ENCODE data around the gene GP1BA. TPM values are rescaled to one million over a fixed set of nuclear protein-coding genes. Genes with fewer than 3 reads are reported as not detected.

GP1BA gene
- total RNA-seq, 1 donor from 2014 or later, result not detected

- no peak for TF ChIP-seq CTCF (IDR thresholded peaks at IDR 0.05; ENCODE audit: insufficient read depth, low read length, severe bottlenecking)
- Histone ChIP-seq H3K4me3 (ENCODE audit: low read depth, low read length) (no peak overlapping the region), H3K27me3 (ENCODE audit: control insufficient read depth, insufficient read depth, low read length) (no peaks in the 10 kb centered on the region), H3K36me3 (ENCODE audit: control insufficient read depth, insufficient read depth, low read length) (peaks cover 7% of the 10 kb centered on the region)
- no peak for FAIRE-seq
- no peak for DNase-seq (ENCODE audit: low read depth)
Observed at GRCh38 chr17:4955091-4955490, 23.0 kb downstream of the GP1BA start.

- TF ChIP-seq CTCF (IDR thresholded peaks at IDR 0.05; ENCODE audit: insufficient read depth, low read length, severe bottlenecking), result peak; percentile 21
- H3K36me3 ChIP-seq (ENCODE audit: control insufficient read depth, insufficient read depth, low read length), result peaks cover 11% of the 10 kb centered on the region
- H3K27me3 ChIP-seq (ENCODE audit: control insufficient read depth, insufficient read depth, low read length), result no peaks in the 10 kb centered on the region
- FAIRE-seq (no peak), DNase-seq (ENCODE audit: low read depth) (no peak)
- H3K4me3 ChIP-seq (ENCODE audit: low read depth, low read length), result no peak overlapping the region
Observed at GRCh38 chr17:4956493-4957061, 24.5 kb downstream of the GP1BA start.

- Histone ChIP-seq H3K36me3 (ENCODE audit: control insufficient read depth, insufficient read depth, low read length) (peaks cover 11% of the 10 kb centered on the region), H3K27me3 (ENCODE audit: control insufficient read depth, insufficient read depth, low read length) (no peaks in the 10 kb centered on the region), H3K4me3 (ENCODE audit: low read depth, low read length) (no peak overlapping the region)
- FAIRE-seq, result no peak
- TF ChIP-seq CTCF (IDR thresholded peaks at IDR 0.05; ENCODE audit: insufficient read depth, low read length, severe bottlenecking), result no peak
- DNase-seq (ENCODE audit: low read depth), result no peak
Observed at GRCh38 chr17:4958102-4958501, 26.0 kb downstream of the GP1BA start.

DNA sequence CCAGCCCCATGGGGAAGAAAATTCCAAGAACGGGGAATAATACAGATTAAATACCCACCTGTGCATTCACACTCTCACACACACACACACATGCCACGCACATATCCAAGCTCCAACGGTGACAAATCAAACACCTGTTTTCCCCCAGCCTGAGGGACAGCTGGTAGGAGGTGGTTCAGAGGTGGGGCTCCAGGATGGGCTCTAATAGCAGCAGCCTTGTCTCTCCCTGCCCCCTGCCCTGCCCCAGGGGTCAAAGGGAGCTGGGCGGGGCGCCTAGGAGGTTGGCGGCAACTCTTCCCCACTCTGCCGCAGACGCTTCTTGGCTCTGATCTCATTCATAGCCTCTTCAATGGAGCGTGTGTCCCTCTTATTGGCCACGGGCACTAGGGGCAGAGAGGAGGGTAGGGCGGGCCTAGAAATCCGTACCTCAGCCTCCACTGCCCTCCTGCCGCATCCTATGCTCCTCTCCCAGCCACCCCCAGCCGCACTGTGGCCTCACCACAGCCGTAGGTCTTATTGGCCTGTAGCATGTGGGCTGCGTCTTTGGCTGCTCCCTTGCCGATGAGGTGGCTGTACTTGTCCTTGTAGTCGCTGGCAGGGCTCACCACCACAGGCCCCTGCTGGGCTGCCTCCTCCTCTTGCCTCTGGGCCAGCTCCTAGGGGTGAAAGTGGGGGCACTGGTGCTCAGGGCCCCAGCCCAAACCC, 27.3 kb downstream of the GP1BA start:
- peaks cover 11% of the 10 kb centered on the region for H3K36me3 ChIP-seq (ENCODE audit: control insufficient read depth, insufficient read depth, low read length)
- no peak for FAIRE-seq
- H3K4me3 ChIP-seq (ENCODE audit: low read depth, low read length), result no peak overlapping the region
- TF ChIP-seq CTCF (IDR thresholded peaks at IDR 0.05; ENCODE audit: insufficient read depth, low read length, severe bottlenecking), result no peak
- no peaks in the 10 kb centered on the region for H3K27me3 ChIP-seq (ENCODE audit: control insufficient read depth, insufficient read depth, low read length)
- no peak for DNase-seq (ENCODE audit: low read depth)

- no peak for TF ChIP-seq CTCF (IDR thresholded peaks at IDR 0.05; ENCODE audit: insufficient read depth, low read length, severe bottlenecking)
- no peak overlapping the region for H3K4me3 ChIP-seq (ENCODE audit: low read depth, low read length)
- peaks cover 11% of the 10 kb centered on the region for H3K36me3 ChIP-seq (ENCODE audit: control insufficient read depth, insufficient read depth, low read length)
- no peak for FAIRE-seq
- DNase-seq (ENCODE audit: low read depth), result no peak
- H3K27me3 ChIP-seq (ENCODE audit: control insufficient read depth, insufficient read depth, low read length), result no peaks in the 10 kb centered on the region
Observed at GRCh38 chr17:4960279-4960922, 28.3 kb downstream of the GP1BA start.

All from bronchial epithelial cell (primary cell).